GM19467 (cell line): Measurements from ENCODE around the gene PGP.

Experiments
- ATAC-seq: cut with Tn5 transposase; IDR thresholded peaks from one replicate; pipeline ENCODE4 v1.9.1; 2021; ENCODE audit warnings: mild to moderate bottlenecking, moderate library complexity; ENCODE audit not compliant: unreplicated experiment

The PGP gene

GRCh38 chr16:2183671-2184070 lies 31.0 kb downstream of the PGP start:
- ATAC-seq = no peak

- ATAC-seq = no peak
These were observed 32.7 kb downstream of the PGP start for GRCh38 chr16:2181952-2182351.

GRCh38 chr16:2180962-2181923 lies 33.4 kb downstream of the PGP start:
- no peak for ATAC-seq

GRCh38 chr16:2180461-2180860 lies 34.2 kb downstream of the PGP start:
- ATAC-seq = no peak

- no peak for ATAC-seq
These were observed 35.1 kb downstream of the PGP start for GRCh38 chr16:2179576-2179975.

- ATAC-seq = no peak
These were observed 35.5 kb downstream of the PGP start for GRCh38 chr16:2179107-2179501.

- no peak for ATAC-seq
These were observed 36.1 kb downstream of the PGP start for GRCh38 chr16:2178321-2179106.

- no peak for ATAC-seq
These were observed 37.1 kb downstream of the PGP start for GRCh38 chr16:2177561-2177960.

GRCh38 chr16:2177101-2177500 lies 37.5 kb downstream of the PGP start:
- ATAC-seq = no peak

- no peak for ATAC-seq
These were observed 38.6 kb downstream of the PGP start for GRCh38 chr16:2176047-2176446.

GRCh38 chr16:2175454-2175853 lies 39.2 kb downstream of the PGP start:
- ATAC-seq = no peak

GRCh38 chr16:2174396-2175131 lies 40.1 kb downstream of the PGP start:
- ATAC-seq = no peak

- no peak for ATAC-seq
These were observed 40.7 kb downstream of the PGP start for GRCh38 chr16:2173916-2174315.

GRCh38 chr16:2173366-2173765 lies 41.3 kb downstream of the PGP start:
- no peak for ATAC-seq

- ATAC-seq = no peak
These were observed 41.8 kb downstream of the PGP start for GRCh38 chr16:2172688-2173335.

GRCh38 chr16:2171601-2172178 lies 43.0 kb downstream of the PGP start:
- ATAC-seq = no peak

GRCh38 chr16:2170587-2171435 lies 43.8 kb downstream of the PGP start:
- ATAC-seq = no peak

- no peak for ATAC-seq
These were observed 44.6 kb downstream of the PGP start for GRCh38 chr16:2170080-2170479.

- ATAC-seq = no peak
These were observed 47.5 kb downstream of the PGP start for GRCh38 chr16:2167068-2167638.
